DOHH2 (cell line): ENCODE measurements around the gene ATP1A1.

ENCODE experiments used
- H3F3A ChIP-seq: fragments of 200-600 bp; sonication (generic), shearing (Covaris generic); 2 replicates; pipeline ENCODE4 v1.6.0; 2016; ENCODE audit warnings: antibody characterized with exemption, mild to moderate bottlenecking; ENCODE audit not compliant: control insufficient read depth, insufficient read depth
- H3K27ac ChIP-seq: fragments of 200-600 bp; sonication (generic); 2 replicates; pipeline ENCODE4 v1.5.1; 2014; ENCODE audit warnings: low read depth, mild to moderate bottlenecking, low read length, moderate library complexity
- H3K27me3 ChIP-seq: fragments of 200-600 bp; sonication (generic); 2 replicates; pipeline ENCODE4 v1.6.1; 2014; ENCODE audit warnings: mild to moderate bottlenecking, low read length, mixed read lengths; ENCODE audit not compliant: control insufficient read depth
- H3K36me3 ChIP-seq: fragments of 200-600 bp; sonication (generic); 2 replicates; pipeline ENCODE4 v1.6.1; 2014; ENCODE audit warnings: mild to moderate bottlenecking, low read length, moderate library complexity, mixed read lengths; ENCODE audit not compliant: control insufficient read depth
- H3K4me1 ChIP-seq: fragments of 200-600 bp; sonication (generic); 2 replicates; pipeline ENCODE4 v1.6.1; 2014; ENCODE audit warnings: mild to moderate bottlenecking, low read length, mixed read lengths; ENCODE audit not compliant: control insufficient read depth
- H3K4me2 ChIP-seq: fragments of 200-600 bp; sonication (generic); 2 replicates; pipeline ENCODE4 v1.6.0; 2014; ENCODE audit warnings: mild to moderate bottlenecking, low read length, moderate library complexity
- H3K4me3 ChIP-seq: fragments of 200-600 bp; sonication (generic); 2 replicates; pipeline ENCODE4 v1.5.1; 2014; ENCODE audit warnings: mild to moderate bottlenecking, low read length, mixed read lengths
- H3K79me2 ChIP-seq: fragments of 200-600 bp; sonication (generic); 2 replicates; pipeline ENCODE4 v1.6.1; 2014; ENCODE audit warnings: mild to moderate bottlenecking, low read length, mixed read lengths; ENCODE audit not compliant: control insufficient read depth
- H3K9me2 ChIP-seq: fragments of 200-600 bp; sonication (generic); replicated peaks from 2 replicates; pipeline ENCODE4 v1.6.1; 2014; ENCODE audit warnings: mild to moderate bottlenecking, low read length, mixed read lengths; ENCODE audit not compliant: control insufficient read depth
- H3K9me3 ChIP-seq: fragments of 200-600 bp; sonication (generic); 2 replicates; pipeline ENCODE4 v1.6.1; 2014; ENCODE audit warnings: antibody characterized with exemption, low read length, mixed read lengths; ENCODE audit not compliant: control insufficient read depth, insufficient read depth
- H4K20me1 ChIP-seq: fragments of 200-600 bp; sonication (generic); 2 replicates; pipeline ENCODE4 v1.6.0; 2014; ENCODE audit warnings: low read depth, mild to moderate bottlenecking, antibody characterized with exemption, low read length, moderate library complexity; ENCODE audit not compliant: control insufficient read depth, insufficient read depth
- EZH2phosphoT487 ChIP-seq: fragments of 200-600 bp; sonication (generic); IDR thresholded peaks from 2 replicates; pipeline ENCODE4 v1.6.1; 2017; ENCODE audit warnings: borderline replicate concordance, mild to moderate bottlenecking, antibody characterized with exemption, low read length, moderate library complexity, mixed read lengths
- TF ChIP-seq, protein P1 (sequence below): fragments of 200-600 bp; sonication (generic); IDR thresholded peaks from one replicate; pipeline ENCODE4 v1.5.1; 2014; ENCODE audit warnings: antibody characterized with exemption, mild to moderate bottlenecking, low read depth, low read length; ENCODE audit not compliant: poor library complexity, severe bottlenecking

ATP1A1 gene

DNA sequence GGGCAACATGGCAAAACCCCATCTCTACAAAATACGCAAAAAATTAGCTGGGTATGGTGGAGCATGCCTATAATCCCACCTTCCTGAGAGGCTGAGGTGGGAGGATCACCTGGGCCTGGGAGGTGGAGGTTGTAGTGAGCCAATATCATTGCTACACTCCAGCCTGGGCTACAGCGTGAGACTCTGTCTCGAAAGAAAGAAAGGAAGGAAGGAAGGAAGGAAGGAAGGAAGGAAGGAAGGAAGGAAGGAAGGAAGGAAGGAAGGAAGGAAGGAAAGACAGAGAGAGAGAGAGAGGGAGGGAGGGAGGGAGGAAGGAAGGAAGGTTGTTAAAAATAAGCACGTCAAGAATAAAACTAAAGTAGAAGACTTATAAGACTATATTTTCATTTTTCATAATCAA is 17.0 kb upstream of the ATP1A1 start:
- H3K27ac ChIP-seq, result no peak overlapping the region
- H4K20me1 ChIP-seq, result no peaks in the 10 kb centered on the region
- peaks cover 14% of the 10 kb centered on the region for H3K4me1 ChIP-seq
- no peaks in the 10 kb centered on the region for H3F3A ChIP-seq
- H3K4me2 ChIP-seq, result no peak overlapping the region
- no peaks in the 10 kb centered on the region for H3K79me2 ChIP-seq
- no peak overlapping the region for H3K4me3 ChIP-seq
- TF ChIP-seq, protein P1, sequence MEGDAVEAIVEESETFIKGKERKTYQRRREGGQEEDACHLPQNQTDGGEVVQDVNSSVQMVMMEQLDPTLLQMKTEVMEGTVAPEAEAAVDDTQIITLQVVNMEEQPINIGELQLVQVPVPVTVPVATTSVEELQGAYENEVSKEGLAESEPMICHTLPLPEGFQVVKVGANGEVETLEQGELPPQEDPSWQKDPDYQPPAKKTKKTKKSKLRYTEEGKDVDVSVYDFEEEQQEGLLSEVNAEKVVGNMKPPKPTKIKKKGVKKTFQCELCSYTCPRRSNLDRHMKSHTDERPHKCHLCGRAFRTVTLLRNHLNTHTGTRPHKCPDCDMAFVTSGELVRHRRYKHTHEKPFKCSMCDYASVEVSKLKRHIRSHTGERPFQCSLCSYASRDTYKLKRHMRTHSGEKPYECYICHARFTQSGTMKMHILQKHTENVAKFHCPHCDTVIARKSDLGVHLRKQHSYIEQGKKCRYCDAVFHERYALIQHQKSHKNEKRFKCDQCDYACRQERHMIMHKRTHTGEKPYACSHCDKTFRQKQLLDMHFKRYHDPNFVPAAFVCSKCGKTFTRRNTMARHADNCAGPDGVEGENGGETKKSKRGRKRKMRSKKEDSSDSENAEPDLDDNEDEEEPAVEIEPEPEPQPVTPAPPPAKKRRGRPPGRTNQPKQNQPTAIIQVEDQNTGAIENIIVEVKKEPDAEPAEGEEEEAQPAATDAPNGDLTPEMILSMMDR, result no peak
- TF ChIP-seq EZH2phosphoT487, result no peak
- no peaks in the 10 kb centered on the region for H3K36me3 ChIP-seq
- no peaks in the 10 kb centered on the region for H3K27me3 ChIP-seq
- H3K9me3 ChIP-seq, result no peaks in the 10 kb centered on the region
- no peaks in the 10 kb centered on the region for H3K9me2 ChIP-seq

DNA sequence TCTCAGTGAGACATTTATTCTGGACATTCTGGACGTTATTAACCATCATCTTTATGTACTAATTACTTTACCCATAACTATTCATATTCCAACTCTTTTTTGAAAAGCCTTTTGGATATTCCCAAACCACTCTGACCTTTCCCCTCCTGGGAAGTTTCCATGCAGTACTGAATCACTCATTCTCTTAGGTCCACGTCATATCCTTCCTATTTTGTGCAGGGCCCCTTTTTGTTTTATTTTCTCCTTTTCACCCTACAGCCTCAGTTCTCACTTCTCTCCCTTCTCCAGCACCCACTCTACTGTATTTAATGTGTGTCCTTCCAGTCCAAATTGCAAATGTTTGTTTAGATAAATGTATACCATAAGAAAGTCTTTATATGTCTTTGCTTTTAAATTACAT is 16.4 kb upstream of the ATP1A1 start:
- Histone ChIP-seq H3K79me2 (no peaks in the 10 kb centered on the region), H3K9me3 (no peaks in the 10 kb centered on the region), H3K4me3 (no peak overlapping the region), H3K27me3 (no peaks in the 10 kb centered on the region), H3K9me2 (no peaks in the 10 kb centered on the region), H3K4me1 (peaks cover 14% of the 10 kb centered on the region), H3K4me2 (no peak overlapping the region), H3K36me3 (no peaks in the 10 kb centered on the region), H3K27ac (no peak overlapping the region), H4K20me1 (no peaks in the 10 kb centered on the region), H3F3A (no peaks in the 10 kb centered on the region)
- no peak for TF ChIP-seq EZH2phosphoT487
- TF ChIP-seq, protein P1, result no peak

- no peak overlapping the region for H3K27ac ChIP-seq
Measured at GRCh38 chr1:116357487-116357886, 15.6 kb upstream of the ATP1A1 start.

More at GRCh38 chr1:116357487-116357886, 15.6 kb upstream of the ATP1A1 start:
- no peak overlapping the region for H3K4me2 ChIP-seq
- H3K79me2 ChIP-seq, result no peaks in the 10 kb centered on the region
- H3K27me3 ChIP-seq, result no peaks in the 10 kb centered on the region
- peaks cover 14% of the 10 kb centered on the region for H3K4me1 ChIP-seq
- TF ChIP-seq, protein P1, result no peak
- no peak for TF ChIP-seq EZH2phosphoT487
- no peaks in the 10 kb centered on the region for H3K9me3 ChIP-seq
- H3K36me3 ChIP-seq, result no peaks in the 10 kb centered on the region
- no peak overlapping the region for H3K4me3 ChIP-seq
- H3F3A ChIP-seq, result no peaks in the 10 kb centered on the region
- H4K20me1 ChIP-seq, result no peaks in the 10 kb centered on the region
- no peaks in the 10 kb centered on the region for H3K9me2 ChIP-seq
